HG02798 (cell line): Measurements from ENCODE around the gene SCRT2.

Source experiments
- ATAC-seq: cut with Tn5 transposase; IDR thresholded peaks from one replicate; pipeline ENCODE4 v1.9.1; 2021; ENCODE audit warnings: mild to moderate bottlenecking; ENCODE audit not compliant: unreplicated experiment, poor library complexity

SCRT2 gene

GRCh38 chr20:675033-675452 is 559 bp downstream of the SCRT2 start:
- ATAC-seq: no peak

- ATAC-seq: no peak
Measured at GRCh38 chr20:673603-674001, 2.0 kb downstream of the SCRT2 start.

GRCh38 chr20:672963-673602 is 2.5 kb downstream of the SCRT2 start:
- ATAC-seq: no peak

- no peak for ATAC-seq
Measured at GRCh38 chr20:671252-672030, 4.2 kb downstream of the SCRT2 start.

- ATAC-seq: no peak
Measured at GRCh38 chr20:669573-669972, 6.0 kb downstream of the SCRT2 start.

- ATAC-seq: no peak
Measured at GRCh38 chr20:668638-669037, 7.0 kb downstream of the SCRT2 start.

GRCh38 chr20:668050-668449 is 7.6 kb downstream of the SCRT2 start:
- ATAC-seq: no peak

- no peak for ATAC-seq
Measured at GRCh38 chr20:667351-668034, 8.1 kb downstream of the SCRT2 start.

- no peak for ATAC-seq
Measured at GRCh38 chr20:666877-667276, 8.7 kb downstream of the SCRT2 start.

GRCh38 chr20:665276-665675 is 10.3 kb downstream of the SCRT2 start:
- no peak for ATAC-seq

- ATAC-seq: no peak
Measured at GRCh38 chr20:664576-664975, 11.0 kb downstream of the SCRT2 start.

- no peak for ATAC-seq
Measured at GRCh38 chr20:664151-664550, 11.5 kb downstream of the SCRT2 start.

- no peak for ATAC-seq
Measured at GRCh38 chr20:663315-664090, 12.1 kb downstream of the SCRT2 start.

- no peak for ATAC-seq
Measured at GRCh38 chr20:662277-663192, 13.1 kb downstream of the SCRT2 start.

- ATAC-seq: no peak
Measured at GRCh38 chr20:661474-662270, 13.9 kb downstream of the SCRT2 start.

- no peak for ATAC-seq
Measured at GRCh38 chr20:658731-659291, 16.8 kb downstream of the SCRT2 start.

GRCh38 chr20:658202-658601 is 17.4 kb downstream of the SCRT2 start:
- no peak for ATAC-seq
